Gastrocnemius medialis (tissue), 4 donors: ENCODE measurements around the gene CCDC13. TPM values are rescaled to one million over a fixed set of nuclear protein-coding genes. Genes with fewer than 3 reads are reported as not detected.

ENCODE experiments used
- ATAC-seq, 2 donors: fragments of 150-250 bp; one replicate each; pipeline ENCODE4 v1.9.1; 2016
- DNase-seq, 2 donors: peaks; one replicate each; pipeline ENCODE4 v3.0.0-alpha.2; 2019
- H3K27ac ChIP-seq, 4 donors: fragments of 200-600 bp; sonication (generic); 1 replicate in 1 of 4; 2 replicates in 3 of 4; pipeline ENCODE4 v1.5.1; 2016 to 2018; ENCODE audit warnings: mild to moderate bottlenecking in 2 of 4, moderate library complexity in 1 of 4
- H3K27me3 ChIP-seq, 3 donors: fragments of 200-600 bp; sonication (generic) in 2 of 3; 1 replicate in 1 of 3; 2 replicates in 2 of 3; pipeline versions ENCODE4 v1.5.1 to v1.6.0; 2016 to 2019; ENCODE audit warnings: mild to moderate bottlenecking in 1 of 3, moderate library complexity in 1 of 3
- H3K36me3 ChIP-seq, 2 donors: fragments of 200-600 bp; sonication (generic) in 1 of 2; one replicate each; pipeline ENCODE4 v1.5.1; 2017 to 2018
- H3K4me1 ChIP-seq, 2 donors: fragments of 200-600 bp; sonication (generic) in 1 of 2; one replicate each; pipeline ENCODE4 v1.5.1; 2016 to 2017; ENCODE audit warnings: mild to moderate bottlenecking in 2 of 2
- H3K4me3 ChIP-seq, 4 donors: fragments of 200-600 bp; sonication (generic) in 3 of 4; 1 replicate in 1 of 4; 2 replicates in 3 of 4; pipeline ENCODE4 v1.5.1; 2016 to 2019; ENCODE audit warnings: mild to moderate bottlenecking in 2 of 4
- H3K9me3 ChIP-seq, 3 donors: fragments of 200-600 bp; sonication (generic) in 2 of 3; 1 replicate in 1 of 3; 2 replicates in 2 of 3; pipeline ENCODE4 v1.5.1; 2016 to 2019
- POLR2A ChIP-seq, 2 donors: fragments of 450-650 bp; IDR thresholded peaks; one replicate each; pipeline ENCODE4 v1.6.1; 2017; ENCODE audit warnings: antibody characterized with exemption in 2 of 2, mild to moderate bottlenecking in 2 of 2, moderate library complexity in 2 of 2
- in situ Hi-C, 4 donors: fragments of 200-750 bp; cut with MboI; loops; one replicate each; pipeline versions ENCODE4 v1.15.0 to v1.8.0; 2017; ENCODE audit warnings: low sequenced_read_pairs in 4 of 4
- intact Hi-C: fragments of 100-400 bp; cut with DNase I; formaldehyde crosslinking; loops from one replicate; pipeline ENCODE4 v1.15.1; 2023; ENCODE audit warnings: low total_unique reads
- total RNA-seq, 4 donors: library from RNA; depleted of rRNA; stranded (reverse); fragments of >200 nt; gene quantifications; one replicate each; pipeline versions ENCODE4 v1.1.0 to v1.2.3, GENCODE V29; 2016
- TF ChIP-seq, protein P1 (sequence below), 5 experiments: fragments of 450-650 bp in 3 of 5; fragments of 200-600 bp in 2 of 5; sonication (generic) in 2 of 5; IDR thresholded peaks in 4 of 5; conservative IDR thresholded peaks in 1 of 5; 1 replicate in 4 of 5; 2 replicates in 1 of 5; pipeline ENCODE4 v1.5.1; 2016 to 2019; ENCODE audit warnings: antibody characterized with exemption in 5 of 5, mild to moderate bottlenecking in 3 of 5, moderate library complexity in 3 of 5

Gene CCDC13
- total RNA-seq, 4 donors from 2014 or later, result 0.12 to 1.5 (median 1.1) TPM

DNA sequence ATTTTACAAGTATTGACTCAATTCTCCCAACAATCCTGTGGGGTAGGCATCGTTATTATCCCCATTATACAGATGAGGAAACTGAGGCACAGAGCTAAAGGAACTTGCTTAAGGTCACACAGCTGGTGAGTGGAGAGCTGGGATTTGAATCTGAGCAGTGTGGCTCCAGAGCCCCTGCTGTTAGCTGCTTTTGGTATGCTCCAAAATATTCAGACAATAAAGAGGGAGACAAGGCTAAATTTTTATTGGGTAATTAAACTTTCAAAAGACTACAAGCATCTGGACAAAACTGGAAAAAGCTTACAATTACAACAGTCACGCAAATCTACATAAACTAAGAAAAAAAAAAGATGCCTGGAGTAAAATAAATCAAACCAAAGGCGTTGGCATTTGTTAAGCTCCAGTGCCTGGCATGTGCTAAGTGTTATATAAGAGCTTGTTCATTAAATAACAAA lies 27.7 kb downstream of the CCDC13 start:
- Histone ChIP-seq H3K9me3 (no peaks in the 10 kb centered on the region), H3K4me3 (no peak overlapping the region), H3K27me3 (no peaks in the 10 kb centered on the region), H3K36me3 (no peaks in the 10 kb centered on the region), H3K27ac (peak overlapping the region; percentile 85 to 99 (median 94)), H3K4me1 (peaks cover 25 to 43% of the 10 kb centered on the region in 2 donors)
- intact Hi-C loops, result loop anchor here (2.0 to 10.0 kb wide), 2 partner anchors 91 to 521 kb away; no protein-coding TSS in a partner anchor
- in situ Hi-C loops, result loop anchor here (5.0 to 25.0 kb wide), 4 partner anchors 91 to 163 kb away; partner anchors contain the start of genes SEC22C (in 4 of the 4), ZBTB47 (in 2 of the 4) and SS18L2 (in 1 of the 4)
- ATAC-seq (no peak), DNase-seq (no peak)
- TF ChIP-seq, protein P1, sequence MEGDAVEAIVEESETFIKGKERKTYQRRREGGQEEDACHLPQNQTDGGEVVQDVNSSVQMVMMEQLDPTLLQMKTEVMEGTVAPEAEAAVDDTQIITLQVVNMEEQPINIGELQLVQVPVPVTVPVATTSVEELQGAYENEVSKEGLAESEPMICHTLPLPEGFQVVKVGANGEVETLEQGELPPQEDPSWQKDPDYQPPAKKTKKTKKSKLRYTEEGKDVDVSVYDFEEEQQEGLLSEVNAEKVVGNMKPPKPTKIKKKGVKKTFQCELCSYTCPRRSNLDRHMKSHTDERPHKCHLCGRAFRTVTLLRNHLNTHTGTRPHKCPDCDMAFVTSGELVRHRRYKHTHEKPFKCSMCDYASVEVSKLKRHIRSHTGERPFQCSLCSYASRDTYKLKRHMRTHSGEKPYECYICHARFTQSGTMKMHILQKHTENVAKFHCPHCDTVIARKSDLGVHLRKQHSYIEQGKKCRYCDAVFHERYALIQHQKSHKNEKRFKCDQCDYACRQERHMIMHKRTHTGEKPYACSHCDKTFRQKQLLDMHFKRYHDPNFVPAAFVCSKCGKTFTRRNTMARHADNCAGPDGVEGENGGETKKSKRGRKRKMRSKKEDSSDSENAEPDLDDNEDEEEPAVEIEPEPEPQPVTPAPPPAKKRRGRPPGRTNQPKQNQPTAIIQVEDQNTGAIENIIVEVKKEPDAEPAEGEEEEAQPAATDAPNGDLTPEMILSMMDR (IDR thresholded peaks at IDR 0.05 in 4 of 5, conservative IDR thresholded peaks at IDR 0.05 in 1 of 5), result no peak
- no peak for TF ChIP-seq POLR2A (IDR thresholded peaks at IDR 0.05)

DNA sequence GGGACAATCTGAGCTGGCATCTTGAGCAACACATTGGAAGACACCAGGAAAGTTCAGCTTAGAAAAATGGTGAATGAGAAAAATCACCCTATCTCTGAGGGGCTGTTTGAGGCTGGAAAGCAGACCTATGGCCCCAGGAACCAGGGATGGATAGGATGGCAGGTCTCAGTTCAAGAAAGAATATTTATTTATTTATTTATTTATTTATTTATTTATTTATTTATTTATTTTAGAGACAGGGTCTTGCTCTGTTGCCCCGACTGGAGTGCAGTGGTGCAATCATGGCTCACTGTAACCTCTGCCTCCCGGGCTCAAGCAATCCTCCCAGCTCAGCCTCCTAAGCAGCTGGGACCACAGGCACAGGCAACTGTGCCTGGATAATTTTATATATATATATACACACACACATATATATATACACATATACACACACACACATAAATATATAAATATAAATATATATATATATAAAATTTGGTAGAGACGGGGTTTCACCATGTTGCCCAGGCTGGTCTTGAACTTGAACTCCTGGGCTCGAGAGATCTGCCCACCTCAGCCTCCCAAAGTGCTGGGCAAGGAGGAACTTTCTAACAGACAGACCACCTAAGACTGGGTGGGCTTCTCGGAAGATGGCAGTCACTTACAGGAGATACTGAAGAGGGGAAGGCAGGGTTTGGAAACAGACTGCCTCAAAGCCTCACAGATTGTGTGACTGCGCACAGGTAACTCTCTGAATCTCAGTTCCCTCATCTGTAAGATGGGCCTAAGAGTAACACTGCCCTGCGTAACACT lies 29.7 kb downstream of the CCDC13 start:
- no peak for ATAC-seq
- TF ChIP-seq, protein P1 (IDR thresholded peaks at IDR 0.05 in 4 of 5, conservative IDR thresholded peaks at IDR 0.05 in 1 of 5), result no peak
- no peak for TF ChIP-seq POLR2A (IDR thresholded peaks at IDR 0.05)
- DNase-seq, result no peak
- intact Hi-C loops (loop anchor here (10.0 kb wide), 1 partner anchor 519 kb away; no protein-coding TSS in a partner anchor), in situ Hi-C loops (loop anchor here (5.0 to 25.0 kb wide), 4 partner anchors 41 to 159 kb away; partner anchors contain the start of genes SEC22C (in 2 of the 4), ZBTB47 (in 2 of the 4), HHATL (in 1 of the 4) and SS18L2 (in 1 of the 4))
- no peaks in the 10 kb centered on the region for H3K27me3 ChIP-seq
- peaks cover 36 to 58% of the 10 kb centered on the region in 2 donors for H3K4me1 ChIP-seq
- no peaks in the 10 kb centered on the region for H3K36me3 ChIP-seq
- H3K4me3 ChIP-seq, result no peak overlapping the region
- H3K9me3 ChIP-seq, result no peaks in the 10 kb centered on the region
- peak overlapping the region; percentile 85 to 99 (median 94) for H3K27ac ChIP-seq

DNA sequence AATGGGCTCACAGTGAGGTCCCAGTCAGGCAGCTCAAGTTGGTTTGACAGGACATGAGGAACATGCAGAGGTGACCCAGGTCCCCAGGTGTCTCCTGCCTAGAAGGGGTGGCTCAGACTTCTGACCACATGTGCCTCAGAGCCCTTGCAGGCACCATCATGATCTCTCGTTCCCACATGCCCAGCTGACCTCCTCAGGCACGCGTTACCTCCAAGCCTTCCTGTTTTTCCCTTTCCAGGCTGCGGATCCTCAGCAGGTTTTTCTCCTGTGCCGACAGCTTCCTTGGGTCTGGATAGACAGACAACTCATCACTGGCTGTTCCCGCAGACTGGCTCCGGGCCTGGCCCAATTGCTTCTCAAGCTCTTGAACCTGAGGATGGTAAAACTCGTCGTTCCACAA lies 30.4 kb downstream of the CCDC13 start:
- TF ChIP-seq POLR2A (IDR thresholded peaks at IDR 0.05), result no peak
- TF ChIP-seq, protein P1 (IDR thresholded peaks at IDR 0.05 in 4 of 5, conservative IDR thresholded peaks at IDR 0.05 in 1 of 5), result no peak
- Histone ChIP-seq H3K27me3 (no peaks in the 10 kb centered on the region), H3K4me3 (no peak overlapping the region), H3K36me3 (no peaks in the 10 kb centered on the region), H3K9me3 (no peaks in the 10 kb centered on the region), H3K27ac (peak overlapping the region; percentile 85 to 99 (median 94)), H3K4me1 (peaks cover 36 to 54% of the 10 kb centered on the region in 2 donors)
- no peak for ATAC-seq
- no peak for DNase-seq
- intact Hi-C loops (loop anchor here (10.0 kb wide), 1 partner anchor 518 kb away; no protein-coding TSS in a partner anchor), in situ Hi-C loops (loop anchor here (5.0 to 25.0 kb wide), 4 partner anchors 40 to 158 kb away; partner anchors contain the start of genes SEC22C (in 2 of the 4), ZBTB47 (in 2 of the 4), HHATL (in 1 of the 4) and SS18L2 (in 1 of the 4))

DNA sequence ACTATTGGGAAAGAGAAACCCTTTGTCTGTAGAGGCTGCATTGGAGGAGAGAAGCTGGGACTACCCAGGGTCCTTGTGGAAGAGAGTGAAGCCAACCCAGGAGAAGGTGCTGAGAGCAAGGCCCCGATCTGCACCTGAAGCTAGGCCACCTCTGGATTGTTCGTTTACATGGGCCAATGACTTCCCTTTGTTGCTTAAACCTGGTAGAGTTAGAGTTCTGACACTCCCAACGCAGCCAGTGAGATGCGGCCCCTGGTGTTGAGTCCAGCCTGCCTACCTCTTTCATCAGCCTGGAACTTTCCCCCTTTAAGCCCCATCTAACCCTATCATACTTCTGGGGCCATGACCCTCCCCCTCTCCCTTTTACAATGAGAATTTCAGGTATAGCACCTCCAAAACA lies 30.8 kb downstream of the CCDC13 start:
- ATAC-seq (no peak), DNase-seq (no peak)
- no peak for TF ChIP-seq POLR2A (IDR thresholded peaks at IDR 0.05)
- TF ChIP-seq, protein P1 (IDR thresholded peaks at IDR 0.05 in 4 of 5, conservative IDR thresholded peaks at IDR 0.05 in 1 of 5), result no peak
- Histone ChIP-seq H3K4me1 (peaks cover 36 to 51% of the 10 kb centered on the region in 2 donors), H3K4me3 (no peak overlapping the region), H3K27me3 (no peaks in the 10 kb centered on the region), H3K36me3 (no peaks in the 10 kb centered on the region), H3K9me3 (no peaks in the 10 kb centered on the region), H3K27ac (peak overlapping the region; percentile 85 to 99 (median 94))
- intact Hi-C loops, result loop anchor here (10.0 kb wide), 1 partner anchor 517 kb away; no protein-coding TSS in a partner anchor
- in situ Hi-C loops, result loop anchor here (5.0 to 25.0 kb wide), 4 partner anchors 40 to 157 kb away; partner anchors contain the start of genes SEC22C (in 2 of the 4), ZBTB47 (in 2 of the 4), HHATL (in 1 of the 4) and SS18L2 (in 1 of the 4)
